HG03521 (cell line): ENCODE data around the gene COQ8A.

ENCODE experiments used
- ATAC-seq: cut with Tn5 transposase; IDR thresholded peaks from one replicate; pipeline ENCODE4 v1.9.1; 2021; ENCODE audit warnings: mild to moderate bottlenecking, moderate library complexity; ENCODE audit not compliant: unreplicated experiment

COQ8A gene

GRCh38 chr1:226972931-226973330, 32.8 kb downstream of the COQ8A start:
- no peak for ATAC-seq

GRCh38 chr1:226973371-226973897, 33.3 kb downstream of the COQ8A start:
- ATAC-seq, result no peak

DNA sequence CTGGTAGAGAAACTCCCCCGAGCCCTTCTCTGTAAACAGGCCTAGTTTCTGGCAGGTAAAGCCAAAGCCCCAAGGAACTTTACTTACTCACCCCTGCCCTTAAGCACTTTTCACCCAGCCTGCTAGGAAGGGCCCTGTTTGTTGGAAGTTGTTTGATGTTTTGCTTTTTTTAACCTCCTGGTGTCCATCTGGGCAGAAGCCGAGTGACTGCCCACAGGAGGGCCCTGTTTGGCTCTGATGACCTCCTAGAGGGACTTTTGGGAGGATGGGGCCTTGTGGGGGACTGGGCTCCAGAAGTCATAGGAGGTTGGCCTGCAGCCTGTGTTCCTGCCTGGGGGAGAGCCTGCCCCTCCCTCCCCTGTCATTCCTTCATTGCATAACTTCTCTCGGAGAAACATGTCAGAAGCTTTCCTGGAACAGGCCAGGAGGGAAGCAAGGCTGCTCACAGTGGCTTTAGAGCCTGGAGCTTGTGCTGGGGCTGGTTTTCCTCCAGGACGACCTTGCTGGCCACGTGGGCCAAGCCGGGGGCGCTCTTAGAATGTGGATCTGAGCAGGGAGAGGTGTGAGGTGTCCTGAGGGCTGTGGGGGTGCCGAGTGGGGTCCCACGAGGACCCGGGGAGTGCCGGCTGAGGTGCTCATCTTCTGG, 33.9 kb downstream of the COQ8A start:
- no peak for ATAC-seq

- ATAC-seq, result no peak
Measured at GRCh38 chr1:226974544-226975258, 34.6 kb downstream of the COQ8A start.

DNA sequence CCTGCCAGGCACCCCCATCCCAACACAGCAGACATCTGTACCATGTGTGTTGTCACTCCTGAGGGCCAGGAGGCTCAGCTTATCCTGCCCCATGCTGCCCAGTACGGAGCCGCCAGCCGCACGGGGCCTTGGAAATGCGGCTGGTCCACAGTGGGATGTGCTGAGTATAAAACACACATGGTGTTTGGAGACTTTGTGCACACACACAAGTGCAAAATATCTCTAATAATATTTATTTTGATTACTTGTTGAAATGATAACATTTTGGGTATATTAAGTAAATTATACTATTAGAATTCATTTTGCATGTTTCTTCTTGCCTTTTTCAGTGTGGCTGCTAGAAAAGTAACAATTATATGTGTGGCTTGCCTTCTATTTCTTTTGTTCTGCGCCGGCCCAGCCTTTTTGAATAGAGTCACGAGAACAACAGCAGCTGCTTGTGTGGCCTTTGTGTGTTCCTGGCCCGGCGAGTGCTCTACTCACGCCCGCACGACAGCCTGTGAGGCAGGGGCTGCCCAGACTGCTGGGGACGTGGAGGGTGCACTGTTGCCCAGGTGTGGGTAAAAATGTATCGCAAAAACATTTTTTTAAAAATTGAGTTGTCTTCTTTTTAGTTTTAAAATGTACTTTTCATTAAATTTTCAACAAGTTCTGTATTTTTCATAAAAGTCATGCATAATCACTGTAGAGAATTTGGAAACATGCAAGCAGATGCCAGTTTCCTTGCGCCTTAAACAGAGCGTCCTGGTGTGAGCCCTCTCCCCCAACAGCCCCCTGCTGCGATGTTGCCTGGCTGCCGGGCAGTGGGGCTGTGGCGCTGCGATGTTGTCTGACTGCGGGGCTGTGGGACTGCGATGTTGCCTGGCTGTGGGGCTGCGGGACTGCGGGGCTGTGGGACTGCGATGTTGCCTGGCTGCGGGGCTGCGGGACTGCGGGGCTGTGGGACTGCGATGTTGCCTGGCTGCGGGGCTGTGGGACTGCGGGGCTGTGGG, 35.5 kb downstream of the COQ8A start:
- ATAC-seq, result no peak

GRCh38 chr1:226976276-226976977, 36.3 kb downstream of the COQ8A start:
- ATAC-seq, result no peak

GRCh38 chr1:226976978-226977642, 37.0 kb downstream of the COQ8A start:
- no peak for ATAC-seq

DNA sequence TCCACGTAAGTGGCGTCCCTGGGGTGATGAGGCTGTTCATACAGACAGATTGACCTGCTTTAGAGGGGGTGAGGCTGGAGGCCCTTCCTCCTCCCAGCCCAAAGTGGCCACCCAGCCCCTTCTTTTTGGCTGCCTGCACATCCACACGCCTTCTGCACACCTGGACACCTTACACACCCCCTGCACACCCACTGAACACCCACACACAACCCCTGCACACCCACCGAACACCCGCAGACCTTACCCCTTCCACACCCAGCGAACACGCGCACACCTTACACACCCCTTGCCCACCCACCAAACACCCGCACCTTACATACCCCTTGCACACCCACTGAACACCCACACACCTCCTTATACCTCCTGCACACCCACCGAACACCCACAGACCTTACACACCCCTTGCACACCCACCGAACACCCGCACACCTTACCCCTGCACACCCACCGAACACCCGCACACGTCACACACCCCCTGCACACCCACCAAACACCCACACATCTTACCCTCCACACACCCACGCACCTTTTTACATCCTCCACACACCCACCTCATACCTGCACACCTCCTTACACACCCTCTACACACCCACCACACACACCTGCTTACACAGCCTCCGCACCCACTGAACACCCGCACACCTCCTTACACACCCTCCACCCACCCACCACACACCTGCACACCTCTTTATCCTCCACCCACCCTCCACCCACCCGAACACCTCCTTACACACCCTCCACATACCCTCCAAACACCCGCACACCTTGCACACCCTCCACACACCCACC, 37.7 kb downstream of the COQ8A start:
- ATAC-seq, result no peak

DNA sequence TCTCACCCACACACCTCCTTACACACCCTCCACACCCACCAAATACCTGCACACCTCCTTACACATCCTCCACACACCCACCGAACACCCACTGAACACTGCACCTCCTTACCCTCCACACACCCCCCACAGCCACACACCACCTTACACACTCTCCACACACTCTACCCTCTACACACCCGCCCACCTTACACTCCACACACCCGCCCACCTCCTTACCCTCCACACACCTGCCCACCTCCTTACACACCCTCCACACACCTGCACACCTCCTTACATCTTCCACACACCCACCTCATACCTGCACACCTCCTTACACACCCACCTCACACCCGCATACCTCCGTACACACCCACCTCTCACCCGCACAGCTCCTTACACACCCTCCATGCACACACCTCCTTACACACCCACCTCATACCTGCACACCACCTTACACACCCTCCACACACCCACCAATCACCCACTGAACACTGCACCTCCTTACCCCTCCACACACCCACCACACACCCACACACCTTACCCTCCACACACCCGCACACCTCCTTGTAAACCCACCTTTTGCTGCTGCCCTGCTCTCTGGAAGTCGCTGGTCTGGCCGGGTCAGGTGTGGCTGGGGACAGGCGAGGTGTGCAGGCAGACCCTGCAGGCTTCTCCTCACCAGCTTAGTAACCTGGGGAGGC, 38.5 kb downstream of the COQ8A start:
- ATAC-seq, result no peak

- ATAC-seq, result no peak
Measured at GRCh38 chr1:226979115-226979516, 39.0 kb downstream of the COQ8A start.

DNA sequence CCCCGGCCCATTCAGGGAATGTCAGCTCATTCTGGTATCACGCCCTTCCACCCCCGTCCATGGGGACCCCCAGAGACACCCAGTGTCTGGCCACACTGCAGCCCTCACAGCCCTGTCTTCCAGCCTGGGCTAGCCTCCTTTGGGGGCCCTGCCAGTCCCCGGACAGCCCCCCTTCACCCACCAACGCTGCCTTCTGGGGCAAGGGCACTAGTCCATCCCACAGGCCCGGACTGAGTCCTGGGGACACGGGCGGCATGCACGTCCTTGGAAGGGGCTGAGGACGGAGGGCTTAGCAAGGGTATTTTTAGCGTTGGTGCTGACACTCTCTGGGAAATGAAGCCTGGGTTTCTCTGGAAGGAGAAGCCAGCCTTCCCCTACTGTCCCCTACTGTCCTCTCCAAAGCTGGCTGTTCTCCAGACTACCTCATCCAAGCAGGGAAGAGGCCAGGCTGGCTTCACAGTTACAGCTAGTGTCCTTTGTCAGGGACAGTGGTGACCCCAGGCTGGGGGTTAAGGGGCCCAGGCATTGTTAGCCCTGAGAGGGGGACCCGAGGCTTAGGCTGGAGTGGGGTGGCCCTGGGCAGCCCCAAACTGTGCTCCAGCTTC, 39.5 kb downstream of the COQ8A start:
- no peak for ATAC-seq

DNA sequence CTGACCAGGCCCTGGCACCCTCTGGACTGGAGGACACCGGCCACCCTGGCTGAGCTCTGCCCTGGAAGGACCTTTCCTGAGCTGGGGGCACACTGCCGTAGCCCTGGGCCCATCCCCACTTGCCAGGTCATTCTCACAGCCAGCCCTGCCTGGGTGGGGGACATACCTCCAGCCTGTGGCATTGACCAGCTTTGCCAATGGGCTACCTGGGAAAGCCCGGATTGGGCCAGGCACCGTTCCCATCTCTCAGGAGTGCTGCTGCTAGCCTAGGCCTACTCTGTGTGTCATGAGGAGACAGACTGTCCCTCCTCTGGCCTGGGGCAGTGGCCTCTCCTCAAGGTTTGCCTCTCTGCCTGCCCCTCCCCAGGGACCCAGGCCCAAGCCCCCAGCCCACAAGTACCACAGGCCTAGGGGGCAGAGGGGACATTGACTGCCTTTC, 40.0 kb downstream of the COQ8A start:
- no peak for ATAC-seq

- ATAC-seq, result no peak
Measured at GRCh38 chr1:226980565-226981385, 40.7 kb downstream of the COQ8A start.

- ATAC-seq, result no peak
Measured at GRCh38 chr1:226981386-226981817, 41.3 kb downstream of the COQ8A start.

DNA sequence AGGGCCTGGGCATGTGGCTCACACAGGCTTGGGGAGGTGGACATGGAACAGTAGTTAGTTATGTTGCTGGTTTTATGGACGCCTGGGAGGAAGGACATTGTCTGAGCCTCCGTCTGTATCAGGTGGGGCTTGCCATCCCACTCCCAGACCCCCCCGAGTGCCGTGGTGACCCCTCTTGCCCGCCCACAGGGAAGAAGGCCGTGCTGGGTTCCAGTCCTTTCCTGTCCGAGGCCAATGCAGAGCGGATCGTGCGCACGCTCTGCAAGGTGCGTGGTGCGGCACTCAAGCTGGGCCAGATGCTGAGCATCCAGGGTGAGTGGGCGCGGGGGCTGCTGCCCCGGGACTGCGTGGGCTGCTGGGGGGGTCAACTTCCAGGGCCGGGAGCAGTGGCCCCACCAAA, 41.7 kb downstream of the COQ8A start:
- no peak for ATAC-seq

DNA sequence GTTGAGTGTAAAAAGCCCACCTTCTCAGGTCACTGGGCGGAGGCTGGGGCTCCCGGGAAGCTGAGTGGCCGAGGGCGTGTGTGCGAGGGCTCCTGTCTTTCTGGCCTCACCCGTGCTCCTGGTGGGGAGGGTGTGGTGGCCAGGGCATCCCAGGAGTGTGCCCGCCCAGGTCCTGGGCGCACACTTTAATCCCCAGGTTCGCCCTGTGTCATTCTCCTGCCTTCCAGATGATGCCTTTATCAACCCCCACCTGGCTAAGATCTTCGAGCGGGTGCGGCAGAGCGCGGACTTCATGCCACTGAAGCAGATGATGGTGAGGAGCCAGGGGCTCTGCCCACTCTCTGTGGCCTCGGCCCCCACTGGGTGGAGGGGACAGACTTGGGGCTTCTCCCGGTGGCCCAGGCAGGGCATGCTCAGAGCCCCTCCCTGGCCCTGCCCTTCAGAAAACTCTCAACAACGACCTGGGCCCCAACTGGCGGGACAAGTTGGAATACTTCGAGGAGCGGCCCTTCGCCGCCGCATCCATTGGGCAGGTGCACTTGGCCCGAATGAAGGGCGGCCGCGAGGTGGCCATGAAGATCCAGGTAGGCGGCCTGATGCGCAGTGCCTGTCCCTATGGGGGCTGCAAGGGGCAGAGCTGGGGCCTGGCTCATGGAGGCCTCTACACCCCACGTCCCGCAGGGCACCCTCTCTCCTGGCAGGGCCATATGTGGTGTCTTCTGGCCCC, 42.5 kb downstream of the COQ8A start:
- no peak for ATAC-seq
